Kidney tubule cell (primary cell): ENCODE results near the gene NPB.

Experiments used
- DNase-seq: peaks from one replicate; pipeline ENCODE4 v3.0.0-alpha.2; 2018; ENCODE audit warnings: low spot score

The NPB gene

DNA sequence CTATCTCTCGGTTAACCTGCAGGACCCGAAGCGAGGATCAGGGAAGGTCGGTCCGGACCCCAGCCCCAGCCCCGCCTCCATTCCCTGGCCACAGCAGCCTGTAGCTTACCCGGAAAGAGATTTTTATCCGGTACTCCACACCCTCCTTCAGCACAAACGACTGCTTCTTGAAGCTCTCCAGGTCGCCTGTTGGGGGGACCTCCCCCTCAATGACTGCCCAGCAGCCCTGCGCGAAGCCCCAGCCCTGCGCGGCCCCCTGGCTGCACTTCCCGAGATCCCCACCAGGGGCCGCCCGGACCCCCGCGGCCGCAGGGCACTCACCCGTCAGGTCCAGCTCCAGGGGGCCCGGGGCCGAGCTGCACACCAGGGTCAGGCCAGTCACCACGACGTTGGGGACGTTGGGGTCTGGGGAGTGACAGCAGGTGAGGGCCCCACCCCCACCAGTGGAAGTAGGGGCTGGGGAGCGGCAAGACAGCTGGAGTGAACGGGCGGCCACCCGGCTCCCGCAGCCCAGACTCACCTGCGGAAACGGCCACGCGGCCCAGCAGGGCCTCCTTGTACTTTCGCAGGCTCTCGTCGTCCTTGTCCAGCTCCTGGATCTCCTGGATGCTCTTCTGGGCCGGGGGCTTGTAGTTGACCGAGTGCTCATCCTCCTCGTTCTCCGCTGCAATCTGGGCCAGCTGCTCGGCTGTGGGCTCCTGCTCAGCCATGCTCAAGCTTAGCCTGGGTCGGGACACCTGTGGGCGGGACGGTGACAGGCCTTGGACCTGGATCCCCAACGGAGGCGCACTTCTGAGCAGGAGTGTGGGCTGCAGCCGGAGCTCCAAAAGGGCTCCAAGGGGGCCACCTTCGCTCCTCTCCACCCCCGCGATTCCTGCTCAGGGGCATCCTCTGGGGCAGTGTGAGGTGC is 32.6 kb upstream of the NPB start:
- DNase-seq: peak; percentile 38

DNA sequence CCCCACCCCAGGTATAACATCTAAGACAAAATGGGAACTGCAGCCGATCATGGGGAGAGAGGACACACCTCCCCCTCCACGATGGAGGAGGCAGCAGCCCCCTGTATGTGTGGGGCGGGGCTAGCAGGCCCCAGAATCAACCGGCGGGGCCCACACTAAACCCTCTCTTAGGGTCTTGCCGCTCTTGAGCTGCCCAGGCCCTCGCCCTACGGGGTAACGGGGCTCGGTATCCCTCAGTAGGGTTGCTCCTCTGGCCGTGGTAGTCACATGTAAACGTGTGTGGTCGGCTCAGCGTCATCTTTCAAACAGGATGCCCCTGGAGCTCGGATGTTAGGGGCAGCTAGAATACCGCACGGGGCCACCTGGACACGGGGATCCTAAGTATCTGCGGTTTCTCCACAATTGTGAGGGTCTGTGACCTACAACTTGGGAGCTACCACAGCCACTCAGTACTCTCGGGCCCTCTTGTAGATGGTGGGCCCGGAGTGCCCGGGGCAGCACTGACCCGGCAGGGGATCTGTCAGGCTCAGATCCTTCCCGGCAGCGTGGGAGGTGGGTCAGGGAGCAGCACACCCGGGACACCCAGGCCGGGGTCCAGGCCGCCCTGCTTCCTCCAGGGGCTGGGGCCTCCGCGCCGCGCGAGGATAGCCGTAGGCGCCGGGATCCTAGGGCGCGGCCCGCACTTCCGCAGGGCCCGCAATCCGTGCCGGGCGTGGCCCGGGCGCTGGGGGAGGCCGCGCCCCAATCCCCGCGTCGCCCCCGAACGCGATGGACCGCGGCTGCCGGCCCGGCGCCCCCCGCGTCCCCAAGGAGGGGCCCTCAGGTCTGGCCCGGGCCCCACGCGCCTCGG is 31.7 kb upstream of the NPB start:
- DNase-seq: peak; percentile 56

DNA sequence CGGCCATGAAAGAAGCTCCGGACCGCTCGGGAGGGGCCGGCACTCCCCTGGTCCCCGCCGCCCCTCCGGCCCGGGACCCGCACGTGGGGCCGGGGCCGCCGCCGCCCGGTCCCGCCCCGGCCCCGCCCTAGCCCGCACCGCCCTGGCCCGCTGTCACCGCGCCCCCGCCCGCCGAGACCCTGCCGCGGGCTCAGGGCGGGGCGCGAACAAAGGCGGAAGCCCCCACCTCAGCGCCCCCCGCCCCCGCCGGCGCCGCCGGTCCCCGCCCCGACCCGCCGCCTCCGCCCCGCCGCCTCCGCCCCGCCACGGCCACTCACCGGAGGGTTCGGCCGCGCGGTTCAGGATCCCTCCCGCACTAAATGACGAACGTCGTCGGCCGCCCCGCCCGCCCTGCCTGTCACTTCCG is 31.1 kb upstream of the NPB start, which contains the start of gene ARHGDIA:
Gene ARHGDIA (minus strand): TSS at position 357 of the 406 bp plus-strand sequence. CDS start 1,407 bp downstream, outside the sequence.
- no peak for DNase-seq

DNA sequence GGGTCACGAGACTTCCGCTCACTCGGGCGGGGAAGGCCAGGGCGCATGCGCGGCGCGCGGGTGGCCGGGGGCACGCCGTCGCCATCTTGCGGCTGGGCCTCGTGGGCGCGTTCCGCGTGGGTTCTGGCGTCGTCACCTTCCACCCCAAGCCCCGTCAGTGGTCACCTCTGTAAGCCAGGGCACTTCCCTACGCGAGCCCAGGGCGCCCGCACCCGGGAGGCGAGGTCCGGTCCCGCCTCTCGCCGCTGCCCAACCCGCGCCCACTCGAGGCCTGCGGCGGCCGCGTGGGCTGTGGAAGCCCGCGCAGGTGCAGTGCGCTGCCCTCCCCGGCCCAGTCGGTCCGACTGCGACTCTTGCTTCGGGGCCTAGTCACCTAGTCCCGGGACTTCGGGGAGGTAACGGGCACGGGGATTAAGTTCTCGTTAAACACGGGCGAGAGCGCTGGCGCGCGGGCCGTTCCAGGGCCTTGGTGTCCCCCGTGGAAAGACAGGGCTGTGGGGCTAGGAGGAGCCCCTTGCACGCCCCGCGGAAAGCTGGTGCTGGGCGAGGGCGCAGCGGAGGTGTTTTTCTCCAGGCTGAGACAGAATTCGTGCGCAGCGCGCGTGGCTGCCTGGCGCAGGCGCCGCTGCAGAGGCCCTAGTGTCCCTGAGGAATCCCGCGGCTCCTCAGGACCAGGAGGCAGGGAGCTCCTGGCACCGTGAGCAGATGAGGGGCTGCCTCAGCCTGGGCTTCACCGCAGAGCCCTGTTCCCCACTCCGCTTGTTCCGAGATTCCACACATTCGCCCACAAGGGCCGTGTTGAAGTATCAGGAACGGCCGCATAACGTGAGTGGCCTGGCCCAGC is 30.4 kb upstream of the NPB start:
- peak; percentile 91 for DNase-seq

DNA sequence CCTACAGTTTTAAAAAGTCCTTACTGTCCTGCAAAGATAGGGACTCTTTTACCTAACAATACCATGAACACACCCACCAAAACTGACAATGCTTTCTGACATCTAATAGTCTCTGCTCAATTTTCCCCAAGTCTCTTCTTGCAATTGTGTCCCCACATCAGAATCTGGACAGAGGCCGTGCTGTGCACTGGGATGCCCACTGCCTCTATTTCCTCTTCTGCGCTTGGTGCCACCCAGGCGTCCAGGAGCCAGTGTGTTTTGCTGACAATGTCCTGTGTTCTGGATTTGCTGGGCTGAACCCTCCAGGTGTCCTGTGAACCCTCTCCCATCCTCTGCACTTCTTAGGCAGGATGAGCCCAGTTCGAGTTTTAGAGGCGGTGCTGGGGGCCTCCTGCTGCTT is 24.5 kb upstream of the NPB start:
- no peak for DNase-seq

DNA sequence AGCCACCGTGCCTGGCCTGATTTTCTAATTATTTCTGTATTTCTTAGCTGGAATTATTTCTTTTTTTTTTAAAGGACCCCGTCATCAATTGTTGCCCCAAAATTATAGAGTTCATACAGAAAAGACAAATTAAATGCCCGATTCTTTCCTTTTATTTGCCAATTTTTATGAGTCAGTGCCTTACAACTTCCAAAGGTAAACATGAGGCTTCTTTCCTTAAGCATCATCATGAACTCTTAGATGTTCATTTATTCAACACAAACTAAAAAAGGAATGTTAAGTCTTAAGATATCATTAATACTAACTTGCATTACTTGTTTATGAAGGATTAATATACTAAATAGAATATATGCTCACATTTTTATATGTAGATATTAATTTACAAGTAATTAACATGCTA is 23.7 kb upstream of the NPB start:
- DNase-seq: no peak

DNA sequence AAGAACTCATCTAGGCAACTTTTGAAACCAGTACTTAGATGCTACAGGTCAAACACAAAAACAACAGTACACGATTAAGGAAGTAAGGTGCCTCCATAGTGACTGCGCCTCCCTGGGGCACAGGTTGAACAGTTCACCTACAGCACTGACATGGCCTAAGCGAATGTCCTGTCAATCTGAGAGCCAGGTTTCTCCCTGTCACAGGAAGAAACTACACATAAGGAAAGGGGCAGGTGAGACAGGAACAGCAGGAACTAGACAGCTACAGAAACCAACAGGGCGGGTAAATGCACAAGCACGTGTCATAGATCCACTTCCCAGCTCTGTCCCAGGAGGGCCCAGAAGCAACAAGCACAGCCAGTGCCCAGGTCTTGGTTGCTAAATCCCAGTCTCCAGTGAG is 22.9 kb upstream of the NPB start:
- DNase-seq: no peak

DNA sequence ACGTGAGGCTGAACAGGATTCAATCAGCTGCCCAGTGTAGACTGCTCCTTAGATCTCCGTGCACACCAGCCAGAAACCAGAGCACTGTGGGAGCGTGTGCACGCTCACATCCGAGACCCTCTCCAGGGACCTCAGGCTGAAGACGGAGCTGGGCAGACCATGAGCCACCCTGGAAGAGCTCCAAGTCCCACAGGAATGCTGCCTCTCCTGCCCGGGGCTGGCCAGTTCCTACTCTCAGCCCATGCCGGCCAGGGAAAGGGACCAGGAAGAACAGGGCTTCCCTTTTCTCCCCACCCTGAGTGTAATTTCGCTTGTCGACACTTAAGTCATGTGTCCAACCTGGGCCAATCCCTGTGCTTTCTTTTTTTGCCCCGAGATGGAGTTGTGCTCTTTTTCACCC is 17.5 kb upstream of the NPB start:
- no peak for DNase-seq

DNA sequence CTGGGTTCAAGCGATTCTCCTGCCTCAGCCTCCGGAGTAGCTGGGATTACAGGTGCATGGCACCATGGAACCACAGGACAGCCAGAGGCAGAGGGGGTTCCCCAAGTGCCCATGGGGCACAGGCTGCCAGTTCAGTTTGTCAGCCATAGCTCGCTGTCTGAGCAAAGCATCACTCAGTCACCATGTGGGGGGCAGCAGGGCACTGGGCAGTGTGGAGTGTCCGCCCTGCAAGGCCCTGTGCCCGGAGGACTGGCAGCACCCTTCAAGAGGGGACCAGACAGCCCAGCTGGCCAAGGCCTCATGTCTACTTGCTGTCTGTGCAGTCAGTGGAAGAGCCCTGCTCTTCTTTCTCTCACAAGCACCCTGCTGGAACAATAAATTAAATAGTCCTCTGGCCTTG is 17.1 kb upstream of the NPB start:
- DNase-seq: no peak

DNA sequence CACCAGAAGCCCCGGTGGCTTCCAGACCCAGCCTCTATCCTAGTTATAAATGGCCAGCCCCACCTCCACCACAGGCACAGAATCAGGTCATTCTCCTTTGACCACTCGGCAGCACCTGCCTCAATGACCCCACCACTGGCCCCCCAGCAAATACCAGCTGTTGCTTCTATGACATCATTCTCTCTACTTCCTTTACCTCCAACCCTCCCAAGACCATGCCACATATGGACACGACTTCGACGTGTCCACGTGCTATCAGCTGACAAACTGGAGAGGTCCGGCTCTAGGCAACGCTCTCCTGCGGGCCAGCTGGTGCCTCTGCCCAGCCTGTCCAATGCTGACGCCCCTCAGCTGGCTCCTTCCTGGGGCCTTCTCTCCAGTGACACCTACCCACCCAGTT is 16.6 kb upstream of the NPB start:
- no peak for DNase-seq

DNA sequence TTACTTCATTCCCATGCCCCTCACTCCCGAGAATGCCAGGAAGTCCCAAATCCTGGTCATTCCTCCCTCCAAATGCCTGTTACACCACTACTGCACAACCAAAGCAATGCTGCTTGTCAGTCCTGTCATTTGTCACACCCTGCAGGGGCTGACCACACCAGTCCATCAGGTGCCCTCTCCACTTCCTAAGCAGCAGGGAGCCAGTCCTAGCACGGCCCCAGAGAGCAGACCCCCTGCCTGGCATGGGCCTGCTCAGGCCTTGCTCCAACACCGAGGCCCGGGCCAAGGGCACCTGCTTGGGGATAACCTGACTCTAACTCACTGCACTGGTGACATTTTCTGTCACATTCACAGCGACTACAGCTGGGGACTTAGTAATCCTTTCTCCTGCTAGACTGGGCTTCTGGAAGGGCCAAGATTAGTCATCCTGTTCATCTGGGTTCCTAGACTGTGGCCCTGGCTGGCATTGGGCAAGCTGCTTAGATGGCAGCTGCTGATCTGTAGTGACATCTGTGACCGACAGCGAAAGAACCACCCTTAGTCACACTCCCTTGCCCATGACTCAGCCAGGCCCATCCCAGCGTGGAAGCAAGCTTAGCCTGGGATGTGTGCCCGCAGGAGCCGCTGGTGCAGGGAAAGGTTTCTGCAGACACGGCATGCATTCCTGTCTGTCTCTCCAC is 16.0 kb upstream of the NPB start:
- peak; percentile 97 for DNase-seq

DNA sequence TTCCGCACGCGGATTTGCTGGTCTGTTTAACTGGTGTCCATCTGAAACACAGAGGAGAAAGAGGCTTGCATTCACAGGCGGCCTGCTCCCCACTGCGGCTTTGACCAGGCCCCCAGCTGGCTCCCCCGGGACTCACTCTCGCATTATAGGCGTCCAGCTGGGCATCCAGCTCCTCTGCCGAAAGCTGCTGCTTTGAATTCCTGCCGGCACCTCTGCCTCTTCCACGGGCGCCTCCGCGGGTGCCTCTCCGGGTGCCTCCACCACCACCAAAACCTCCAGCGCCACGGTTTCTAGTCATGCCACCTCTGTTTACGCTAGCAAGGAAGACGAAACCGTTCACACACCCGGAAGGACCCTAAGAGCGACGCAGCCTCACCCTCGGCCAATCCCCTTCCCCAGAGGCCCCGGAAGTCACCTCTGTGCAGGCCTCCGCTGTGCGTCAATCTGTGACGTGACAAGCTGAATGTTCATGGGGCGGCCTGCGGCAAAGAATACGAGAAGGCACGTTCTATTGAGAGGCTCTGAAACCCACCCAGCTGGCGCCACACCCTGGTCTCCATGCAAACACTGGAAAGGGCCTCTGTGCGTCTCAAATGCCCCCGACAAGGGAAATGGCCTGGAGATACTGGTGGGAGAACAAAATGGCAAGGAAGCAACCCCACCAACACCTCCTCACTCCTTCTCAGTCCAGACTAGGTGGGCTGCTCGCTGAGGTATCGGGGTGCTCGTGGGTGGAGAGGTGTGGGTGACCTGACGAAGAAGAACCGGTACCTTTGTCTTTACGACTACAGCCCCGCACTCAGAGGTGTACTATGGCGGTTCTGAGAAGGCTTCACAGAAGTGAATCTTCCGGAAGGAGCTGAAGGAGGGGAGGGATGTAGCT is 13.7 kb upstream of the NPB start:
- DNase-seq: no peak

DNA sequence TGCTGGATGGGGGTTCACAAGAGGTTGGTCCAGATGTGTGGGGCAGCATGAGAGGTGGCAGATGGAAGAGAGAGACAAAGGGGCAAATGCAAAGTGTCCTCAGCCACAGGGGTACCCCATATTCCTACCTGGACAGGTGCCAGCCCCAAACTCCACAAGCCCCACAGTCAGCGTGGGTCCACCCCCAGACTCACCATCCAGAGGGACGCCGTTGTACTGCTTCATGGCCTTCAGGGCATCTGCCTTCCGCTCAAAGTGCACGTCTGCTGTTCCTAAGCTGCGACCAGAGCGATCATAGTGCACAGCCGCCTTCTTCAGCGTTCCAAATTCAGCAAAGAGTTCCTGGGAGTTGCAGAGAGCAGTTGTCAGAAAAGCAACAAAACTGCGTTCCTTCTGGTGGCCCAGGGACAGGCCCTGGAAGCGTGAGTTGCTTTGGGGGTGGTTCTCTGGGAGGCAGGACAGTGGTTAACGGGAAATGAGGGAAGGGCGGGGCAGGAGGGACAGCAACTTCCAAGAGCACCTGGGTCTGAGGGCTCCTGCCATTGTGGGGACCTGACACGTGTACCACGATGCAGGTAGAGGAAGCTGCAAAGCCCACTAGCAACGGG is 12.9 kb upstream of the NPB start:
- DNase-seq: no peak

DNA sequence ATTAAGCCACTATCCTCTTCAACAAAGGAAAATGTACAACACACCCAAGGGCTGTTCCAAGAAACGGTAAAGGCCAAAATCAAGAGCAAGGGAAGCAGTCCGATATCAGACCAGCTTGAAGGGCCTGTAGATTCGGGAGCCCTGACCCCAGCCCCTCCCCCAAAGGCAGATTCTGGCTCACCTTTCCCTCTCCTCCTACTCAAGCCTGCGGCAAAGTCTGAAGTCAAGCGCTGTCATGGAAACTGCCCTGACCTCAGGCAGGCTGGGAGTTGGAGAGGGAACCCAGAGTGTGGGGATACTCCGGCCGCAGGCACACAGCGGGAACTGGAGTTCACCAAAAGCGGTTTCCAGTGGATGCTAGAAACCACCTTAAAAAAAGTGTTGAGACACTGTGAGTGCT is 12.4 kb upstream of the NPB start:
- DNase-seq: no peak

DNA sequence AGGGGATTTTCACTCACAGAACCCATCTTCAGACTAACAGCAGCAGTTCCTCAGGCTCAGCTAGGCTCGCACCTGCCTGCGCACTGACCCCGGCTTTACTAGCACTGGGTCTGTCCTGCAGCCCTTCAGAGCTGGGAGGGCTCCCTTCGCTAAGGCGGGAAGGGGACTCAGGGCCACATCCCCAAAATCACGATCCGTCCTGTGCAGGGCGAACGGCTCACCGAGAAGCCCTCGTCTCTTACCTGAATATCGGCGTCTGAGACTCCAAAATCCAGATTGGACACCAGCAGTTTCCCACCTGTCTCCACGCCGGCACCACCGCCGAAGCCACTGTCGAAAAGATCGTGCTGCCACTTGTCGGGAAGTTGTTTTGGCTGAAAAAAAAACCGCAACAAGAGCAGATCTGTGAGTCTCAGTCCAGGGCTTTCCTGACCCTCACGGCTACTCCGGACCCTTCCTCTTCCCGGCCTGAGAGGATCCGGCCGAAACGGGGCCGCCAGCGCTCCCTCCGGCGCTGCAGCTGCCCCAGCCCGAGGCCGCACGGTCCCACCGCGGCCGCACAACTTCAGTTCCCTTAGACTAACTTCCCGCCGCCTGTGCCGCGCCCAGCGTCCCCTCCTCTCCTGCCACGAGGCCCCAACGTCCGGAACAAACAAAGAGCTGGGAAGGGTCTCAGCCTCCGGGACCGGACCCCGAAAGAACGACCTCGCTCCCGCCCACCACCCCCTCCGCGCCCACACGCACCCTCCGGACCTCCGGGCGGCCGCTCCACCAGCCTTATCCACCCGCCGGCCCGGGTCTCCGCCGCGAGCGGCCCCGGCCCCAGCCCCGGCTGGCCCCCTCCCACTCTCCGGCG is 11.4 kb upstream of the NPB start:
- DNase-seq: no peak

DNA sequence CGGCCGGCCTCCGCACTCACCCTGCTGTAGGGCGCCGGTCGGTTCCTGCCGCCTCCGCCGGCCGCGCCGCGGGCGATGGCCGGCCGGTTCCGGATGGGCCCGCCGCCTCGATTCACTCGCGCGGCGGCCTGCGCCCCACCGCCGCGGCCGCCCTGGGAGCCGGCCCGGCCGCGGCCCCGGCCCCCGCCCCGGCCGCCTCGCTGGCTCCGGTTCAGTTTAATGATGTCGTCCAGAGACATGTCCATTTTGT is 10.8 kb upstream of the NPB start:
- DNase-seq: no peak

DNA sequence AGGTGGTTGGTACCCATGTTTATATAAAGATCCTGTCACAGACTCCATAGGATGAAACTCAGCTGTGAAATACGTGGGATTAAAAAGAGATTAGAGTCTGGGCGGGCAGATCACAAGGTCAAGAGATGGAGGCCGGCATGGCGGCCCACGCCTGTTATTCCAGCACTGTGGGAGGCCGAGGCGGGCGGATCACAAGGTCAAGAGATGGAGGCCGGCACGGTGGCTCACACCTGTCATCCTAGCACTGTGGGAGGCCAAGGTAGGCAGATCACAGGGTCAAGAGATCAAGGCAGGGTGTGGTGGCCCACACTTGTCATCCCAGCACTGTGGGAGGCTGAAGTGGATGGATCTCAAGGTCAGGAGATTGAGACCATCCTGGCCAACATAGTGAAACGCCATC is 6.6 kb upstream of the NPB start:
- DNase-seq: no peak

DNA sequence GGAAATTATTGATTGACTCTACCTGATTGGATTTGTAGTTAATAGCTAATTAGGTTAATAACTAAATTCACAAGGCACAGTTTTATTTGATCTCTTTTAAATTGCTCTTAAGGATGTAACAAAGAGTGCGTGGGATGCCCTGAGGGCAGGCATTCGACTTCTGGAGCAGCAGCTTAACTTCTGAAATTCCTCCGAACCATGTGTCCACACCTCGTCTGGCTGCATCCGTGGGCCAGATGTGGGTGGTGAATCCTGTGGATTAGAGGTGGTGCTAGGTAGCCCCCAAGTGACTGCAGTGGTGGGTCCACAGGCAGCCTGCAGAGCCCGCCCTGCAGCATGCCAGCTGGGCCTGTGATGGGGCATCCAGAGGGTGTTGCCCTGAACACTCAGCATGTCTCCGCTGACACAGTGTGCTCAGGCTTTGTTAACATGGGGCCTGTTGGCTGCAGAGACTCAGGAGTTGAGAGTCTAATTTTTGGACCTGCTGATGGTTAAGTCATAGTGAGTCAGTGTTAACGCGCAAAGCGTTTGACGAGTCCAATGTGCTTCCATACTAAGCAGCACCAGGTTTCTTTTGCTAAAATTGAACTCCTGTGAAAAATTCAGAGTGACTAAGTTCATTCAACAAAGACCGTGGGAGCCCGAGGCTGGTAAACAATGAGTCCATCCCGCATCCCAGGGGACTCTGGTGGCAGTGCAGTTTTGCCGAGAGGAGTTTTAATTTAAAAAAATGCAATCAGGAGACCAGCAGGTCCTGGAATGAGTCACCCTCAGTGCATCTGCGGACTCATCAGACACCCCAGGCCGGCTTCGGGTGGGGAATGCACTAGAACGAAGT is 3.8 kb upstream of the NPB start:
- no peak for DNase-seq

DNA sequence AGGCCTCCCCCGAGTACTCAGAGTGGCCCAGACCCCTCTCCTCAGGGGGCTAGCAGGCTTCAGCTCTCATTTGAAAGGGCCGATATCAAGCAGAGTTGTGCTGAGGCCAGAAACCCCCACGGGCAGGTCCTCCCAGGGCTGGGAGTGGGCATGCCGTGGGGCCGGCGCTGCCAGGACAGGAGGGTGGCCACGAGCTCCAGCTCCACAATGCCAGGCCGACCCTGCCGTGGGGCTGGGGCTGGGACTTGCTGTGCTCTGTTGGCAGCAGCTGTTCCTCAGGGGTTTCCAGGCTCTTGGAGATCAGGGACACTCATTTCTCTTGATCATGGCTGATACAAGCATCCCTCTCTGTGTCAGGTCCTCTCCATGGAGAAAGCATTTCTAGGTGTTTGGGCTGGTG is 3.2 kb upstream of the NPB start:
- DNase-seq: no peak
